GM18499 (cell line): ENCODE results near the gene IL10RB.

Experiments used
- ATAC-seq: cut with Tn5 transposase; IDR thresholded peaks from one replicate; pipeline ENCODE4 v1.9.1; 2021; ENCODE audit warnings: moderate number of reproducible peaks; ENCODE audit not compliant: insufficient read depth, unreplicated experiment

IL10RB gene

DNA sequence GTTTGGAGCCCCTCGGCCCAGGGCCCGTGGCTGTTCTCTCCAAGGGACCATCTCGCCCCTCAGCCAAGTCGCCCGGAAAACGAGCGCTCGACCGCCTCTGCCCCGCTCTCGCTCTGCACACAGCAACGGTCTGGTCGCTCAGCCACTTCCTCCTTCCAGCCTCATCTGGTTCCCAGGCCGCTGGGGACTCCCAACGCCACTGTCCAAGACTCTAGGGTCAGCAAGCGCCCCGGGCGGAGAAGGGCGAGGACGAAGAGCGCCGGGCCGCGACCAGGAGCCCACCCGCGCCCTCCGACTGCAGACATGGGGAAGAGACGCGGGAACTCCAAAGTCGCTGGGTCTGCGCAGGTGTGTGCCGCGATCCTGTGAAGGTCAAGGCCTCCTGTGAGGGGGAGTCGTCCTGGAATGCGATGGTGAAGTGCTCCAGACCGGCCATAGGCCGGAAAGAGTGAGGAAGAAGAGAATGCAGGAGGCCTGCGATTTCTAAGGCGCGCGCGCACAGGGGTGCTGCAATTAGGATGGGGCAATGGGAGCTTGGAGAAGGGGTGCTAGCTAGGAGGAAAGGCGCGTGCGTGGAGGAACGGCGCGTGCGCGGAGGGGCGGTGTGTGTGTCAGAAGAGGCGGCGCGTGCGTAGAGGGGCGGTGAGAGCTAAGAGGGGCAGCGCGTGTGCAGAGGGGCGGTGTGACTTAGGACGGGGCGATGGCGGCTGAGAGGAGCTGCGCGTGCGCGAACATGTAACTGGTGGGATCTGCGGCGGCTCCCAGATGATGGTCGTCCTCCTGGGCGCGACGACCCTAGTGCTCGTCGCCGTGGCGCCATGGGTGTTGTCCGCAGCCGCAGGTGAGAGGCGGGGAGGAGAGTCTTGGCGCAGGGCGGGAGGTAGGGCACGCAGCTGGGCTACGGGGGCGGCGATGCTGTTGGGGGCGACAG lies 58.4 kb downstream of the IL10RB start, which contains the start of gene IFNAR1:
Gene IFNAR1, plus strand, starts transcription at position 680 of the 931 bp plus-strand sequence. Its CDS starts 86 bp downstream, at position 766.
- peak; percentile 51 for ATAC-seq

DNA sequence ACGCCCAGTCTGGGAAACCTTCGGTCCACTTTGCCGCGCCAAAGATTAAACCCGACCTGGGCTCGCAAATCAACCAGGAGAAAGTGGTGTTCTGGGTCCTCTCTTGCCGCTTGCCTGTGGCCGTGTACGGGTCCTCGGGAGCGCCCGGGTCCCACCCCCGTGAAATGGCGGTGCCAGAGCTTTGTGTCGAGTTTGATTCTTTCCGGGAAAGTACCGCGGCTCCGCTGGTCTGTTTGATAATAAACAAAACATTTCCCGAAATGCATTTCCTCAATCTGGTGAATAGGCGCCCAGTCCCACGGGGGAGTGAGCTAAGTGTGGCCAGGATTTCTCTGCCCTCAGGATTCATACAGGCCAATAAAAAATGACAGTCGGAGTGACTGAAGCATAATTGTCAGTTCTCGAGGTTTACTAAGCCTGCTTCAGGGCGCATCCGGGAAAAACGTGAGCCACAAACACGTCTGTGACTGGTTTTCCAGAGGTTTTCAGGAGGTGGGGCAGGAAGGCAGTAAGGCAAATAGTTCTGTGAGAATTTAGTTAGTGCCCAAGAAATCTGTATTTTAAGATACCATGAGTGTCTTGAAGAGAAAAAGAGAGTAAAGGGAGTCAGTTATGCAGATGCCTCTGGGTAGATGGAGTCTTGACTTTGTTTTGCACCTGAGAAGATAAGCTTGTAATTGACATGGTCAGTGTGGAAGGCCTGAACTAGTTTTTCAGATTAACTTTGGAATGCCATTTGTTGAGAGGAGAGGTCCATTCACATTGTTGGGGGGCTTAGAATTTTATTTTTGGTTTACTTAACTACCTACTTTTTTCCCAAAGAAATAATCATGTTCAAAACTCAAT lies 59.3 kb downstream of the IL10RB start:
- ATAC-seq = peak; percentile 10

DNA sequence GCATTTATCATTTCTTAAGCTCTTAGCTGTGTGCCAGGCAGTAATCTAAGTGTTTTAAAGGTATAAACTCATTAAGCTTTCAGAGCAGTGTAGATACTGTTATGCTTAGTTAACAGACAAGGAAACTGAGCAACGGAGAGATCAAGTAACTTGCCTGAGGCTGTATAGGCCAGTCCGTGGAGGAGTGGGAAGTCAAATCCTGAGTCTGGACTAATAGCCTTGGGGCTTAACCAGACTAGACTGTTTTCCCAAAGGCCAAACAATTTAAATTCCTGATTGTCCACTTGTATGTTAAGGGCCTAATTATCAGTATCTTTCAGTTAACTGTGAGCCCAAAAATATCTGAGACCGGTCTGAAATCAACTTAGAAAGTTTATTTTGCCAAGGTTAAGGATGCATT lies 61.2 kb downstream of the IL10RB start:
- ATAC-seq = no peak

DNA sequence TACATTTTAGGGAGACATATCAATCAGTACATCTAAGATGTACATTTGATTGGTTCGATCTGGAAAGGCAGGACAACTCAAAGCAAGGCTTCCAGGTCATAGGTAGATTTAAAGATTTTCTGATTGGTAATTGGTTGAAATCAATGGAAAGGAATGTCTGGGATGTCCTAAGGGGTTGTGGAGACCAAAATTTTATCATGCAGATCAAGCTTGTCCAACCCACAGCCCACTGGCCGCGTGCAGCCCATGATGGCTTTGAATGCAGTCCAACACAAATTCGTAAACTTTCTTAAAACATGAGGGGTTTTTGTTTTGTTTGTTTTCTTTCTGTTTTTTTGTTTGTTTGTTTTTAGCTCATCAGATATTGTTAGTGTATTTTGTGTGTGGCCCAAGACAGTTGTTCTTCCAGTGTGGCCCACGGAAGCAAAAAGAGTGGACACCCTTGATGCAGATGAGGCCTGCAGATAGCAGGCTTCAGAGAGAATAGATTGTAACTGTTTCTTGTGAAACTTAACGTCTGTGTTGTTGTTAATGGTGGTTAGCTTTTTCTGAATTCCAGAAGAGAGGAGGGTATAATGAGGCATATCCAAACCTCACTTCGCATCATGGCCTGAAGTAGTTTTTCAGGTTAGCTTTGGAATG lies 61.7 kb downstream of the IL10RB start:
- ATAC-seq = no peak

DNA sequence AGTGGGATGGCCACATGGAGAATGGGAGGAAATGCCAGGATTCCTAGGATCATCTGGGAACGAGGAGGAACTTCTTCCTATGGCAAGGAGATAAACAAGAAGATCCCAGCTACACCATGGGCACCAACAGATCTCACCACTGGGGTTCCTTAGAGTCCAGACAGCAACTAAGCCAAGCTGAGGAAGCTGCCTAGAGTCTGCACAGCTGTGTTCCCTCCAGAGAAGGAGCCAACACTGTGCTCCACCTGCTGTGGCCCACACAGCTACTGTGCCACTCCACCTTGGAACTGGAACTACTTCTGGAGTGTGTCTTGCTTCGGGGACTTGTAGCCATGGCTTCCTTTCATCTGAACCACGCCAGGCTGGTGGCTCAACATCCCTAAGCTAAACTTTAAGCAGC lies 64.6 kb downstream of the IL10RB start:
- no peak for ATAC-seq

DNA sequence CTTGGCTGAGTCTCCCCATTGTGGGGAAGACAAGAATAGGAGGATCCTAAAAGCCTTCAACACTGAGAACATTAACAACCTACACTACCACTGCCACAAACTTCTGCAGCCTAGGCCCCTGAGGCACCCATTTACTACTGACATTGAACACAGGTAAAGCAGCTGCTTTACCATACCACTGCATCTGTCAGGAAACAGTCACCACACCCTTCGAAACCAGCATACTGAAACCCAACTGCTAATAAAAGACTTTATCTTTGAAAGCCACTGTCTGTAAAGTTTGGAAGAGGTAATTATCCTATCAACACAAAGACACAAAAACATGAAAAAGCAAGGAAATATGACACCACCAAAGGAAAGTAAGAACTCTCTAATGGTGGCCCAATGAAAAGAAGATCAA lies 66.0 kb downstream of the IL10RB start:
- ATAC-seq = no peak

DNA sequence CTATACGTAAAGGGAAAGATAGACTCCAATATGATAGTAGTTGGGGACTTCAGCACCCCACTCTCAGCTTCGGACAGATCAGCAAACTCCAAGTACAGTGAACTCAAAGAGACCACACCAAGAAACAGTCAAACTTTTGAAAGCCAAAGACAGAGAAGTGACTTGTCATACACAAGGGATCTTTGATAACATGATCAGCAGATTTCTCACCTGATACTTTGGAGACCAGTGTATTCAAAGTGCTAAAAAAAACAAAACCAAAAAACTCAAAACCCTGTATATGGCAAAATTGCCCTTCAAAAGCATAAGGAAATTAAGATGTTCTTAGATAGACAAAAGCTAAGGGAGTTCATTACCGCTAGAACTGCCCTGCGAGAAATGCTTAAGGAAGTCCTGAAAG lies 68.0 kb downstream of the IL10RB start:
- ATAC-seq = no peak

DNA sequence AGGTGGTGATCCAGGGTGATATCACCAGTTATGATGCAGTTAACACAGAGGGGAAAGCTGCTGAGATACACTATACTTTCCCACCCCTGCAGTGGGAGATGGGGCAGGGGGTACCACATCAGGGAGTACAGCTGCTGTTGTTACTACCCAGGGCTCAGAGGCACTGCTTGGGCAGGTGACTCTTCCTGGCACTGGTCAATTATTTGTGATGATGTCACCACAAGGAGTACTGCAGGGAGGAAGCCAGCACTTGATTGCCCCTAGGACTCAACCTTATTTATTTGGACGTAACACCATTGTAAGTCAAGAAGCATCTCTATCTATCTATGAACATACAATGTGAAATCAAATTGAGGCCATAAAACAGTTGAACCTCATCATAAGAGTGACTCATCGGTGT lies 68.7 kb downstream of the IL10RB start:
- no peak for ATAC-seq

DNA sequence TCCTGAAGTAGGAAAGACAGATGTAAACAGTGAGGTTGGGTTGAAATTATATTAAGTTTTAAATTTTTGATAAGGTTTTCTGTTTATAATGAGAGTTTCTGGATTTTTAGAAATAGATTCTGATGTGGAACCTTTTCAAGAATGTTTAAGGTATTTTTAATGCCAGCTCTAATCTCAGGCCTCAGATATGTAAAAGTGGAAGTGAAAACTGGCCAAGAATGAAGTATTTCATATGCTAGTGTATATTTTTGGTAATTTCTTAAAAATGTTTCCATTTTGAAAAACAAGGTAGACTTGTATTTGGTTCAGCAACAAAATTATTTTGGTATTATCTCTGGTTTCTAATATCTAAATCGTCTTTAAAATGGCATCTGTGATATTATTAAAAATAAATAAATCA lies 73.0 kb downstream of the IL10RB start:
- no peak for ATAC-seq

DNA sequence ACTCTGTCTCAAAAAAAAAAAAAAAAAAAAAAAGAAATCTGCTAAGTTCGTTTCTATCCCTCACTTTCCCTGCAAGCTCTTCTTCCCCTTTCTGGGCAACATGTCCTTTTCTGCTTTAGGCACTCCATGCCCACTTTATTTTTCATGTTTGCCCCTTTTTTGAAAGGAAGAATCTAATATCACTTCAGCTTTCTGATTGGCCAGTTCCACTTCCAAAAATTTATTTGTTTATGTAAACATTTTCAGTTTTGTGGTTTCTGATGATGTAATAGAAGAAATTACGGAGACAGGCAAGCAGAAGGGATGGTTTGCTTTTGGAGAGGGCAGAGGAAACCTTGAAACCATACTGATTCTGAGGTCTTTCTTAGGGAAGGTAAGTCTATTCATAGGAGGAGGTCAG lies 73.8 kb downstream of the IL10RB start:
- no peak for ATAC-seq

DNA sequence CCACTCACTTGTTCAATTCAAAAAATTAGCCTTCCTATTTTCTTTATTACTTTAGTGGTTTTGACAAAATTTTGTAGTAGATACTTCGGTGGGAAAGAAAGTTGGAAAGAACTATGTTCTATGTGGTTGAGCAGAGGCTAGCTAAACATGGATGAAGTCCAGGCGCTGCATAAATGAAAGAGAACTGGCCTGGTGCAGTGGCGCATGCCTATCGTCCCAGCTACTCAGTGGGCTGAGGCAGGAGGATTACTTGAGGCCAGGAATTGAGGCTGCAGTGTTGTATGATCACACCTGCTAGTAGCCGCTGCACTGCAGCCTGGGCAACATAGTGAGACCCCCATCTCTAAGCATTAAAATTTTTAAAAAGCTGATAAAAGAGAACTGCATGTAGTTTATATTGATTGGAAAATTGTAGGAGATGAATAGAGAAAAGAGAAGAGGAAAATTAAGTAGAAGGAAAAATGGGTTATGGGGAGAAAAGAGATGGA lies 79.6 kb downstream of the IL10RB start:
- no peak for ATAC-seq
